Cardiac septum (tissue), 1 donor: ENCODE results near the gene BANP. TPM values are rescaled to one million over a fixed set of nuclear protein-coding genes. Genes with fewer than 3 reads are reported as not detected.

Experiments used
- DNase-seq: peaks from one replicate; pipeline ENCODE4 v3.0.0-alpha.2; 2020; ENCODE audit warnings: low spot score
- intact Hi-C: fragments of 100-400 bp; cut with DNase I; formaldehyde crosslinking; loops from one replicate; pipeline ENCODE4 v1.14.0; 2022
- total RNA-seq: library from RNA; stranded (reverse); fragmentation: NEBNext Ultra II Directional; extraction: Animal tissue kit (Norgen Biotek cat#: 25700); gene quantifications from one replicate; pipeline ENCODE4 v1.2.1, GENCODE V29; 2021
- donor health status: DM: no; HTN: no; CAD: no.

Gene BANP
- total RNA-seq, 1 donor from 2014 or later = 18.4 TPM

GRCh38 chr16:88055356-88055755 is 104.1 kb downstream of the BANP start:
- intact Hi-C loops = no loop called here
- no peak for DNase-seq

DNA sequence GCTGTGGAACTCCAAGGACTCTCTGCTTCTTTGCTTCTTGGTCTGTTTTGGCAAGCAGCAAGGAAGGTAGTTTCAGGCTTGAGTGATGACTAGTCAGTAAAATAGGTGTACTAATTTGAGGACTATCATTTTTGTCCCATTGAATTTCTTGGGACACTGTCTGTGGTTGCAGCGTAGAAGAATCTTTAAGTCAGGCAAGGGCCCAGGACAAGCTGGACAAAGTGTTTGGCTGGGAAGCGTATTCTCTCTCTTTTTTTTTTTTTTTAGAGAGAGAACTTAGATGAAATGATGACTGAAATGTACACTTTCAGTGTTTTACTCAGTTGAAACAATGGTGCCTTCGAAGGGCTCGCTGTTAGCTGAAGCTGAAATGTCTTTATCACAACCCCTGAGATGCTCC is 105.0 kb downstream of the BANP start:
- no peak for DNase-seq
- intact Hi-C loops = no loop called here

DNA sequence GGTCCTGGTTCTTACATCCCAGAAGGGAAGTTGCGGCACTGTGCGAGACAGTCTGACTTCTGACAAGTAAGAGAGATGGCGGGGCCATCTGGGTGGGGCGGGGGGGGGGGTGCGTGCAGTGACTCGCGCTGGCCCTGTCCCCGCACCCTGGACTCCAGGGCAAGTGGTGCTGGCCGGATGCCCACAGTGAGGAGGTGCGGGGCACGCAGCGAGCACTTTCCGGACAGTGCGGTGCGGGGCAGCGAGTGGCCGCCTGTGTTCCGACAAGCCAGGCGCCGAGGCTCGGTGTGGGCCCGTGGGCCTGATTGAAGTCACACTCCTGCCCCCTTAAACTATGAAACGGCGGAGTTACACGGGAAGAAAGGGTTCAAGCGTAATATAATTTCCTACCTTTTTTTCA is 106.4 kb downstream of the BANP start:
- intact Hi-C loops = no loop called here
- DNase-seq = peak; percentile 56

DNA sequence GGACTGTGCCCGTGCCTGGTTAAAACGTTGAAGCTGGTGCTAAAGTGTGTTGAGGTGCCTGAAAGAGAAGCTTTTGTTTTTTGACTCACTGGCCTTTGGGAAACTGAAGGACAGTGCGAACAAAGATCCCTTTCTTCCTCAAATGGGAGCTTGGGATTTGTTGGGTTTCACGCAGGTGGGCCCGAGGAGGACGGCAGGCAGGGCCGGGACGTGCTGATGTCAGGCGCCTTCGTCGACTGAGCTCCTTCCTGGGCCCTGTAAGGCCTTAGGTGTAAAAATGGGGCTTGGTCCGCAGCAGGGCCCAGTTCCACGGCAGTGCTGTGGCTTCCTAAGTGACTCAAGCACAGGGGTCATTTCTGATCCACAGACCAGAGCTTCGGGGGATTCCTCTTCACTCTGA is 106.9 kb downstream of the BANP start:
- intact Hi-C loops = no loop called here
- peak; percentile 38 for DNase-seq

GRCh38 chr16:88058817-88059216 is 107.6 kb downstream of the BANP start:
- DNase-seq = peak; percentile 44
- intact Hi-C loops = no loop called here

DNA sequence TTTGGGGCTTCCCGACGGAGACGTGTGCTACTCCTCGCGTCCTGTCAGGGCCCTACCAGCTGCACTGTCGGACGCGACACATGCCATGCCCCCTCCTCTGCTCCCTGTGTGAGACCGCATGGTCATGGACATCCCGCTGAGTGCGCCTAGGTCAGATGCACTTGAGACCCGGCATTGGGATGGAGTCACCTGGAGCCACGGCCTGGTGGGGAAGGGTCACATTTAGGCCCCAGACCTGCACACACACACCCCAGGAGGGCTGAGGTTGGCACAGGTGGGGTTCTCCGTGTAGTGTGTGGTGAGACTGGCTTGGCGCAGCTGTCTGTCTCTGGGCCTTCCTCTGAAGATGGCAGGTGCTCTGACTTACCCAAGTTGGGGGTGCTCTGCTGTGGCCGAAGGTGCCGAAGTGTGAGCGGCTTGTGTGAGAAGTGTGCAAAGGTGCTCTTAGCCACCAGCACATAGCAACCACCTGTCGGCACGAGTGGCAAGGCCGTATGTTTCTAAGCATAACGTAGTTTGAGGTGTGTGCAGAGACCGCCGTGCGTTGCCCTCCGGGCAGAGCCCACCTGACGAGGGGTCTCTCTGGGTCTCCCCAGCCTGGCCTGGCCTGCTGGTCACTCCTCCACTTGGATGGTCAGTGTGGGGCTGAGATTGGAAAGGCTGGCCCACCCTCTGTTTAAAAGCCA is 108.6 kb downstream of the BANP start:
- intact Hi-C loops = no loop called here
- no peak for DNase-seq

- no peak for DNase-seq
- intact Hi-C loops = no loop called here
These were observed 109.4 kb downstream of the BANP start for GRCh38 chr16:88060524-88061219.

DNA sequence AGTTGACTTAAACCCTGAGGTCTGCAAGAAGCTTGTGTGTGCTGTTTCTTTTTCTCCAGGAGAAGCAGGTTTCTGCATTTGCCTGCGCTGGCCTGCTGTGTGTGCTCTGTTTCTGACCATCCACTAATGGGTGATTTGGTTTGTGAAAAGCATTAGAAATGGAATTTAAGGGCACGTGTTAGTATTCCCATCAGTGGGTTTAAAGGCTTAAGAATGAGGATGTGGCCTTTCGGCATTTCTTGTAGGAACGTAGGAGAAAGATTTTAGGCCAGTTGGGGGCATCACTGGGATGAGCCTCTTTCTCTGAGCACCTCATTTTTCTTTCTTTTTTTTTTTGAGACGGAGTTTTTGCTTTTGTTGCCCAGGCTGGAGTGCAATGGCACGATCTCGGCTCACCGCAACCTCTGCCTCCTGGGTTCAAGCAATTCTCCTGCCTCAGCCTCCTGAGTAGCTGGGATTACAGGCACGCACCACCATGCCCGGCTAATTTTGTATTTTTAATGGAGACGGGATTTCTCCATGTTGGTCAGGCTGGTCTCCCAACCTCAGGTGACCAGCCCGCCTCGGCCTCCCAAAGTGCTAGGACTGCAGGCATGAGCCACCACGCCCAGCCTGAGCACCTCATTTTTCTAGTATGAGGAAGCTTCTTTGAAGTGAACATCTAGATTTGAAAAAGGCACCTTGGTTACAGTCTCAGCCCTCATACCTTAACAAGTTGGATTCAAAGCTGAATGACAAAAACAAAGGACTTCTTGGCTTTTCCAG is 110.3 kb downstream of the BANP start:
- intact Hi-C loops = no loop called here
- DNase-seq = no peak

GRCh38 chr16:88062341-88063210 is 111.3 kb downstream of the BANP start:
- DNase-seq = no peak
- intact Hi-C loops = no loop called here

GRCh38 chr16:88063211-88063773 is 112.1 kb downstream of the BANP start:
- intact Hi-C loops = no loop called here
- no peak for DNase-seq

- no peak for DNase-seq
- intact Hi-C loops = no loop called here
These were observed 113.0 kb downstream of the BANP start for GRCh38 chr16:88064011-88064888.

DNA sequence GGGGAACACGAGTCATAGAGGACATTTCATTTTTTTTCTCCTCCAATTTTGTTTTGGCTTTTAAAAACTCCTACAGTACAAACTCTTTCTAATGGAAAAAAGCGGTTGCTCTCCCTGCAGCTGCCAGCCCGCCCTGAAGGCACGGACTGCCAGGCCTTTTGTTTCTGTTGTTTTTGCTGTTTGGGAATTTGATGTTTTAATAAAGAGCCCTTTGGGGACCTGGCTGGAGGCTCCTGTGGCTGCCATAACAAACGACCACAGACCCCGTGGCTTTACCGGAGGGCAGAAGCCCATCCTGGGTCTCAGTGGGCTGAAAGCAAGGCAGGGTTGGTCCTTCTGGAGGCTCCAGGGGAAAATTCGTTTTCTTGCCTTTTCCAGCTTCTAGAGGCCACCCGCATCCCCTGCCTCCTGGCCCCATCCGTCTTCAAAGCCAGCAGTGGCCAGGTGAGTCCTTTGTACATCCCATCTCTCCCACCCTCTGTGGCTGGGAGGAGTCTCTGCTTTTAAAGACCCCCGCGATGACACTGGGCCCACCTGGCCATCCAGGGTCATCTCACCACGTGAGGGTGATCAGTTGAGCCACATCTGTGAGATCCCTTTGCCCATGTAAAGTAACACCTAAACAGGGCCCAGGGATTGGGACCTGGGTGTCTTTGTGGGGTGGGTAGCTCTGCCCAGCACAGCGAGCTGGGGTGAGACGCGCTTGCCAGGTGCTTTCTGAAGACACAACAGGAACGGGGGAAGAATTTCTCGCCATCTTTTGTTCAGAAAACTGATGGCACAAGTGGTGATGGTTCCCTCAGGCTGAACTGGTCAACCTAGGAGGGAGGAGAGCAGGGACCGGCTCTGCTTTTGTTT is 113.9 kb downstream of the BANP start:
- no peak for DNase-seq
- intact Hi-C loops = no loop called here

GRCh38 chr16:88065747-88066142 is 114.5 kb downstream of the BANP start:
- no peak for DNase-seq
- intact Hi-C loops = no loop called here

GRCh38 chr16:88066234-88066633 is 115.0 kb downstream of the BANP start:
- intact Hi-C loops = no loop called here
- DNase-seq = no peak

DNA sequence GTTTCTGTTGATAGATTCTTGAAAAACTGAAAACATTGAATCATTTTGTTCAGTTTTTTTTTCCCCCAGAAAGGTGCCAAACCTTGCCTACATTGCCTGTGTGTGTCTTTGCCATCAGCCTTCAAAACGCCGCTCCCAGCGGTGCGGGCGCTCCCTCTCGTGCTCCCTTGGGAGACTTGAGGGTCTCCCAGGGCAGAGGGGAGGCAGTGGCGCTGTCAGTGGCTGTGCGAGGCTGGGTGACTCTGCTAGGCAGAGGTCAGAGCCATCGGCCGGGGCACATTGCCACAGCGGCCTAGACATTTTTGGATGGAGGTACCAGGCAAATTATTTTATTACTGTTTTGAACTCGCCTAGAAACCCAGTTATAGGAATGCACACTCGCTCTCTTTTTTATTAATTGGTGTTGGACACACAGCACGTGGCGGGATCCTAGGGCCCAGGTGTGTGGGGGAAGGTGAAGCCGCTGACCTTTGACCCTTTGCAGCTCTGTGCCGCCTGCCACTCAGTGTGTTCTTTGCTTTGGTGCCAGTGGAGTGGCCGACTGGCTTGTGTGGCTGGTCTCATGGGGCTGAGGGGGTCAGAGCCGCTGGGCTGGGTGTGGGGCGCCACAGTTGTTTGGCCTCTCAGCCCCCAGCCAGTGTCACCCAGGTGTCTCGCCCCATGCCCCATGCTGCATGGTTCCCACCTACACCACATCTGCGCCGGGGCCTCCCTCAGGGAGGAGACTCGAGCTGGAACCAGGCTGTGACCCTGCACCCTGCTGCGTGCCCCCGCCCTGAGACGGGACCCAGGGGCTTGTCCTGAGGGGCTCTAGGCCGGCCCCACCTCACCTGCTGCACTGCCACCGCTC is 115.7 kb downstream of the BANP start:
- intact Hi-C loops = no loop called here
- no peak for DNase-seq

DNA sequence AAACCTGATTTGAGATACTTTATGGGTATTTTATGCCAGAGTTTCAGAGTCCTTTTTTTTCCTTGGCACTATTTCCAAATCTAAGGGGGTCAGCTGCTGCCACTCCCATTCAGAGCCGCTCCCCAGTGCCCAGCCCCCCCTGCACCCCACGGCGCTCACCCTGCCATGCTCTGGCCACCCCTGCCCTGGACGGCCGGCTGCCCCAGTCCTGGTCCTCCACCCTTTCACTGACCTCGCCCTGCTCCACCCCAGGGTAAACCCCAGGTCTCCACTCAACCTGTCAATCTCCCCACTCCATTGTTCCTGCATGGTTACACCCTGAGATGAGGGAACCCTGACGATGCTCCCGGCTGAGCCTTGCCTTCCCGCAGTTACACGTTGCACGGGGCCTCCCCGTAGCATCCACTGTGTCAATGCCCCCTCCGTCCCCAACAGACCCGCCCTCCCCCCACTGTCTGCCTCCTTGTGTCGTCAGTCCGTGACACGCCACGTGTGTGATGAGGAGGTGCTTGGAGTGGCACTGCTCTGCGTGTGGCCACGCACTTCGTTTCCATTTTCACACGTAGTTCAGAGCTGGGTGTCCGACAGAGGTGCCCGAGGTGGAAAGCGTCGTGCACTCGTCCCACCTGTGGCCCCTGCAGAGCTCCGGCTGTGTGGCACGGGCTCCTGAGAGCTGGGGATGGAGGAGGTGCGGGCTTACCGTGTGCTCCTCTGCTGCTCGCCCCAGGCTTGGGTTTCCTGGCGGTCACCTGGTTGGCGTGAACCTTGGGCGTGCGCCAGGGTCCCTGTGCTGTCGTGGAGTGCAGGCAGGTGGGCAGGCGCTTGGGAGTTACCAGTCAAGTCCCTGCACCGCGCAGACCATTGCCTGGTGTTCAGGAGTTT is 116.5 kb downstream of the BANP start:
- intact Hi-C loops = no loop called here
- DNase-seq = no peak
